Transverse colon (tissue), 4 donors: ENCODE results near the gene DCAF4L1.

Experiments used
- EP300 ChIP-seq: sonication (generic); formaldehyde crosslinking; IDR thresholded peaks from one replicate; pipeline ENCODE4 v1.6.1; 2017; ENCODE audit warnings: antibody characterized with exemption, low read depth
- POLR2A ChIP-seq: fragments of 450-650 bp; IDR thresholded peaks from one replicate; pipeline ENCODE4 v1.6.1; 2016; ENCODE audit warnings: antibody characterized with exemption, mild to moderate bottlenecking, moderate library complexity
- POLR2AphosphoS5 ChIP-seq, 3 donors: sonication (generic); formaldehyde crosslinking; IDR thresholded peaks; one replicate each; pipeline ENCODE4 v1.6.1; 2016; ENCODE audit warnings: antibody characterized with exemption in 3 of 3
- TF ChIP-seq, protein P1 (sequence below), 5 experiments: fragments of 200-600 bp in 3 of 5; fragments of 450-650 bp in 2 of 5; sonication (generic) in 3 of 5; IDR thresholded peaks; 1 replicate in 2 of 5; 2 replicates in 3 of 5; pipeline ENCODE4 v1.5.1; 2016 to 2017; ENCODE audit warnings: antibody characterized with exemption in 5 of 5, inconsistent platforms in 3 of 5, mild to moderate bottlenecking in 2 of 5, moderate library complexity in 1 of 5

DNA sequence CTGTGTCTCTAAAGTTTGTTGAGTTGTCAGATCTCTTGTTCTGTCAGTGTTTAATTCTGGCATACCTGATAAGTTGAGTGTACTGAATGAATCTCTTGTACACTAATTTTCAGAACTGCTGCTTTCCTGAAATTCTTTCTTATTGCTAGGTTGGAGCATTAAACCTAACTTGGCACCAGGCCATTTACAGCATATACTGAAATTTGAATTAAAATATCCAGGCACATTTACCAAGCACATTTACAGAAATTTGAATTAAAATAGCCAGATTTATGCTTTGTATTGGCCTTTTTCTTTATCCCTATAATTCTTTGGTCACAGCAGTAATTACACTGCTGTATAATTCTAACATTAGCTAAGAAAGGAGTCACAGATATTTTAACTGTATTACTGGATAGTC lies 37.5 kb upstream of the DCAF4L1 start:
- TF ChIP-seq, protein P1, sequence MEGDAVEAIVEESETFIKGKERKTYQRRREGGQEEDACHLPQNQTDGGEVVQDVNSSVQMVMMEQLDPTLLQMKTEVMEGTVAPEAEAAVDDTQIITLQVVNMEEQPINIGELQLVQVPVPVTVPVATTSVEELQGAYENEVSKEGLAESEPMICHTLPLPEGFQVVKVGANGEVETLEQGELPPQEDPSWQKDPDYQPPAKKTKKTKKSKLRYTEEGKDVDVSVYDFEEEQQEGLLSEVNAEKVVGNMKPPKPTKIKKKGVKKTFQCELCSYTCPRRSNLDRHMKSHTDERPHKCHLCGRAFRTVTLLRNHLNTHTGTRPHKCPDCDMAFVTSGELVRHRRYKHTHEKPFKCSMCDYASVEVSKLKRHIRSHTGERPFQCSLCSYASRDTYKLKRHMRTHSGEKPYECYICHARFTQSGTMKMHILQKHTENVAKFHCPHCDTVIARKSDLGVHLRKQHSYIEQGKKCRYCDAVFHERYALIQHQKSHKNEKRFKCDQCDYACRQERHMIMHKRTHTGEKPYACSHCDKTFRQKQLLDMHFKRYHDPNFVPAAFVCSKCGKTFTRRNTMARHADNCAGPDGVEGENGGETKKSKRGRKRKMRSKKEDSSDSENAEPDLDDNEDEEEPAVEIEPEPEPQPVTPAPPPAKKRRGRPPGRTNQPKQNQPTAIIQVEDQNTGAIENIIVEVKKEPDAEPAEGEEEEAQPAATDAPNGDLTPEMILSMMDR (IDR thresholded peaks at IDR 0.05) = no peak
- no peak for TF ChIP-seq EP300
- no peak for TF ChIP-seq POLR2A
- TF ChIP-seq POLR2AphosphoS5 (IDR thresholded peaks at IDR 0.05) = no peak
